Activated T-cell treated with anti-CD3 and anti-CD28 coated beads for 4 hours (primary cell): ENCODE data around the gene BMF.
A peak's percentile ranks its signal among the peaks of the same experiment; 100 is the strongest.

ENCODE experiments used
- DNase-seq: peaks from one replicate; pipeline ENCODE4 v3.0.0-alpha.2; 2020

The BMF gene

DNA sequence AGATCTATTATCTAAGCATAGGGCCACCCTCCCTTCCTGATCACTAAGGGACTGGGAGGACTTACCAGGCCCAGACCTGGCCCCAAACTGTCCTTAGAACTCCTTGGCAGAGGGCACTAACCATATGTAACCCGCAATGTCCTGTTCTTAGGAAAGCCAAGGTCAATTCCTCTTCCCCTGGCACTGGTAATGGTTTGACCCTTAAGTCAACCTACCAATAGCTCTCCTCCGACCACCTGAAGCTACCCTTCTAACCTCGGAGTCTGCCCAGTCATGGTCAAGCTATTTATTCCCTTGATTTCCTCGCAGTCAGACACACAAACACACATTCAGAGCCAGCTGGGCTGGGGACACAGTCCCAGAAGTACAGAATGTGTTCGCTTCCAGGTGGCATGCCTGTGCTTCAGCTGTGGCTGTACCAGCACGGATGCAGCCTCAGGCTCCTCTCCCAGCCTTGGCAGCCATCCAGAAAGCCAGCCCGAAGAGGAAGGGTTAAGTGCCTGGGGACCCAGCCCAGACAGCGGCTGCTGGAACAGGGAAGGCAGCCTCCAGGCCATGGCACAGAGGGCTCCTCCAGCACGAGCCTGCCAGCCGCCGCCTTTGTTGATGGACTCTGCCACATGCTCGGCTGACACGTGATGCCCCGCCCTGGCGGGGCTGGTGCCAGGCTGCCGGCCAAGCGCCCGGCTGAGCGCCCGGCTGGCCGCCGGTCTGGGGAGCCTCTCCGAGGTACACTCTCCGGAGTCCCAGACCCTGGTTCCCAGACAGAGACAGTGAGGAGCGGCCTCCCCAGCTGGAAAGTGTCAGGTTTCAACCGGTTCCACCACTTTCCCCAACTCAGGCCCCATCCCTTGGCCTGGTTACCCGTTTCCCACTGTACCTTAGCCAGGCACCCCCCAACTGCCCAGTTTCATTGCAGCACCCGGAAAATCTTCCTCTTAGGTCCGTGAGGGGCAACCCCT is 5.5 kb downstream of the BMF start:
- DNase-seq, result no peak

DNA sequence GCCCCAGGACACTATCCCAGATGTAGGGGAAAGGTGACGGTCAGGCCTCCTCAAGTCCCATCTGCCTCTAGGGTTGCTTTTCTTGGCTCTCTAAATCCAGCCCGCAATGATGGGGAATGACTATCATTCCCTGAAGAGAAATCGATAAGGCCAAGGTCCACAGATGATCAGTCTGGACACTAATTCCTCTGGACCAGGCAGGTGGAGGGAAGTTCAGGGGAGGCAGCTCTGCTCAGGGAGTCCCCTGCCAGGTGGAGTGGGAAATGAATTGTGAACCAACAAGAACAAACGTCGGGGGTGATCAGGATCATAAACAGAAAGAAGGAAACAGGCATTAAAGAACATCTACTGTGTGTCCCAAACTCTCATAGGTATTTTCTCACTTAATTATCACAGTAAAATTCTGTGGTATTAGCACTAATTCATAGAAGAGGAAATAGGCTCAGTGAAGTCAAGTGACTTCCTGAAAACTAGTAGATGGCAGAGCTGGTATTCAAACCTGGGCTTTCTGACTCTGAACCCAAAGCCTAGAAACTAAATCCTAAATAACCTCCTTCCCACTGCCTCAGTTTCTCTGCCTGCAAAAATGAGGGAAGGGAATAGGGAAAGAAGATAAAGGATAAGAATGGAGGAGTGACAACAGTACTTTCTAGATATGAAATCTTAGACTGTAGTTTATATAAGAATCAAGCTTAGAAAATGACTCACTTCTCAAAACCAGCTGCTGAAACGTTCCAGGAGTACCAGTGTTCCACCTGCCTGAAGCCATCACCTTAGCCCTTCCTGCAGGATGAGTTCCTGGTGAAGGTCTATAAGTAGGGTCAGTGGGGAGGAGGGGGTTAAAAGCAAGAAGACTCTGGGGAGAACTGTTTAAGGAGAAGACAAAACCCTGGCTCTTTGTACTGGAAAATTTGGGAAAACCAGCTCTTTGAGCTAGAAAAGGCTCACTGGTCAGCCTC is 7.5 kb downstream of the BMF start:
- DNase-seq, result no peak

DNA sequence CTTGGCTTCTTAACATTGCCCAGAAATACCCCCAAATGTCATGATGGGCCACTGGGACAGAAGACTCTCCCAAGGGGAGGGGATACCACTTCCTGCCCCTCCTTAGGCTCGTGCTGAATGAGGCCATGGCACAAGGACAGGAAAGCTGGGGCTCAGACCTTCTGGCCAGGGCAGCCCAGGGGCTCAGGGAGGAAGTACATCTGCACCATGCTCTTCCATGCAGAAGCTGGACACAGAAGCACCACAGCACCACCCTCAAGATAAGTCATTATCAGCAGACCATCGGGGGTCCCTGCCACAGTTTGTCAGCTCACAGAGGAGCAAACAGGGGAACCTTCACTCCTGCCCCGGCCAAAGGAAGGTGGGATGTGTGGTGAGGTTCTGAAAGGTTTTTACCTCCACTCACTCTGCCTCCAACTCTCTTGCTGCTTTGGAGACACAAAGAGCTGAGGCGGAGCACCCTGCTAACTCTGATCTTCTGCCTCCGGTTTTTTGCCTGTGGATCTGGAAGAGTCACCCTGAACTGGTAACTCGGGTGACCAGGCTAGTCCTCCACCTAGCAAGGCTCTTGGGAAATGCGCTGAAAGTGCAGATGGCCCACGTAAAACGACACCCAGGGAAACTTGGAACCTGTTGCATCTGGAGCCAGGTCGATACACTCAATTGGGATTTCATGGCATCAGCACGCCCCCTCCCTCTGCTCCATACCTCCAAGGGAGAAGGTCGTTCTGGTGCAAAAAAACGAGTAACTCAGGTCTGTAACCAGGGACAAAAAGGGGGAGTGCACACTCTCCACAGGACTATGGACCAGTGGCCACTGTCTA is 8.3 kb downstream of the BMF start:
- DNase-seq, result no peak

DNA sequence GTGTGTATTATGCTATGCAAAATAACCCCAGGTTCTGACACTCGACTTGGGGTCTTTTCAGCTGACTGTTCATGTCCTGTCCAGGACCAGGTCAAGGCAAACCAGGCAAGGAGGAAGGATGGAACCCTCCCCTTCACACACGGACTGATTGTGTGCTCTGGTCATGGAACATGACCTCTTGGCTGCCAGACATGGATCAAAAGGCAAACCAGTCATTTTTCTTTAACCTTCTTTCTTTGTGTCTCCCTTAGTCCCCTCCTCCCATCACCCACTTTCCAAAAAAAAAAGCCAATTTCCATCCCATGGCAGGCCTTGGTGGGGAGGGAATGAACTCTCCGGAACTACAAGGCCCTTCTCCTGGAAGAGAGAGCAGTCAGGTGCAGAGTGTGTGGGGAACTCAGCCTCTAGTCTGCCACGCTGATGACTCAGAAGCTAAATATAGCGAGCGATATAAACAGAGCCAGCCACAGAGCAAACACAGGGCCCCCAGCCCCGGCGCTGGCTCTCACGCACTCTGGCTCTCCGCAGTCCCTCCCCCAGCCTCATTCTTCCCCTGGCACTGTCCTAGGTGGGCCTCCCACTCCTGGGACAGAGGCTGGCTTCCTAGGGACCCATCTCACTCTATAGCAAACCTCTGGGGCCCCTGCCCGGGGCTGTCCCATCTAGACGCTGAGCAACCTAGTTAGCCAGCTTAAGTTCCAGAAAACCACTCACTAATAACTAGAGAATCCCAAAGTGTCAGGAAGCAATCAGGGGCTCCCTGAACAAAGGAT is 10.0 kb downstream of the BMF start:
- DNase-seq, result peak; percentile 46

DNA sequence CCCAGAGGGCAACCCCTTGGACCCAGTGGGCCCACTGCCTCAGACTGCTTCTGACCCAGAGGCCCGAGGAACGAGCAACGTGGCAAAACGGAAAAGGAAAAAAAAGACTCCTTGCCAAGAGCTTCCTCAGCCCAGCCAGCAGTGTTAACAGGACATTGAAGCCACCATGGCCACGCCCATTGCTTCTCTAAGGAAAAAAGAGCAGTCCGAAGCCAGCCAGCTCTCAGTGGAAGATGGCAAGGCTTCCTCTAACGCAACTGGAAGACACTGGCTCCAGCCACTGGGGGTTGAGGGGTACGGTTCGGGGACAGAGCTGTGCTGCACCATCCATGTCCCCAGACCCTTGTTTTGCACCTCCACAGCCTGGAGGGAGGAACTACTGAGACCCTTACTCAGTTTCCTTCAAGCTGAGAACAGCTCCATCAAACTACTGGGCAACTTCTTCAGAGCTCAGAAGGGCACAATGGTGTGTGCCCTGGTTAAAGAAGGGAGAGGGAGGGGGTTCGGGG is 10.7 kb downstream of the BMF start:
- DNase-seq, result no peak

DNA sequence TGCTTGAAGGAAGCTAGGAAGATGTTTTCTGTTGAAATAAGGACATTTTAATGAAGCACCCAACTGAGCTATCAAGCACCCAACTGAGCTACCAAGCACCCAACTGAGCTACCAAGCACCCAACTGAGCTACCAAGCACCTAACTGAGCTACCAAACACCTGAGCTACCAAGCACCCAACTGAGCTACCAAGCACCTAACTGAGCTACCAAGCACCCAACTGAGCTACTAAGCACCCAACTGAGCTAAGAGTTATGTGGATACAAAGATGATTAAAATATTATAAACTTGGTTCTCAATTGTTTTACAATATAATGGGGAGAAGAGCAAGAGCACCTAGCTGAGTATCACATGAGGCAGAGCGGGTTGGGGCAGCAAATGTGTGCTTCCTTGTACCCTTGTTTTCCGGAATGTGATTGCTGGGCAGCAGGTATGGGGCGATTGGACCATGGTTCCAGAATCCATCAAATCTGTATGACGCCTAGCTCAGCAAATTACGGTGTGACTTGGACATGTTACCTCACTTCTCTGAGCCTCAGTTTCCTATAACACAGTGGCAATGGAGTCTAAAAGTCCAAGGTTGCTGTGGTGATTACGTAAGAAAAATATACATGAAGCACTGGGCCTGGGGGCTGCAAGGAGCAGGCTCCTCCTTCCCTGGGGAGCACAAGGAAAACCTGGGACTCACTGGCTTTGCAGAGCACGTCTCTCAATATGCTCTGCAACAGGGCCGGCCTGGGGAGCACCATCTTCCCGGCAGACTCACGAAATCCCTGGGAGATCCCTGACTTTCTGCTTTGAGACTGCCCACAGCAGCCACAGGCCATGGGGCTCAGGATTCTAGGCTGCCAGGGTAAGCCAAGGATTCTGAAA is 11.3 kb downstream of the BMF start:
- DNase-seq, result no peak

DNA sequence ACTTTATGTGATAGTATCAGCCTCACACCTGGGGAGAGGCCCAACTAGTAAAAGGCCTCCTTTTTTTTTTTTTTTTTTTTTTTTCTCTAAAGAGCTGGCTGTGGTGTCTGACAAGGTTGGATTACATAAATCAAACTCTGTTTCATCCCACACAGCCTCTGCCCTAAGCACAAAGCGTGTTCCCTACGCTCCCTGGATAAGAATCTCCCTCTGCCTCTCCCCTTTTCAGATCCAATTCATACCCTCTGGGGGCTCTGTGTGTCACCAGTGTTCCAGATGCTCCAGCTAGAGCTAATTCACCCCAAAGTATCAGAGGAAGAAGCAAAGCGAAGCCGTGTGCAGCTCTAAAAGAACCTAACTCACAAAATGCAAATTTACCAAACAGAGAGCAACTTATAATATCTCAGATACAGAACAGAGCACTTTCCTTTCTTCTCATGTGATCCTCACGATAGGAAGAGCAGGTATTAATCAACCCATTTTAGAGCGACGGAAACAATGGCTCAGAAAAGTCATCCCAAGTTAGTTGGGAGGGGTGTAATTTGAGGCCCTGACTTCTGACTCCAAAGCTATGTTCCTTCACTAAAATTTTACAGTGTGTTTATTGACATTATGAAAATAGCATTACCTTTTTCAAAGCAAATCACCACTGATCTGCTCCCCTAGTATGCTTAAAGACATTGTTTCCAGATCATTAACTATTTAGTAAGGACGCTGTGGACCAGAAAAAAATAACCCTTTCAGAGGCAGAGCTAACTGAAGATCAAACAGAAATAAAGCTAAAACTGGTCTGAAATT is 12.4 kb downstream of the BMF start:
- DNase-seq, result no peak

DNA sequence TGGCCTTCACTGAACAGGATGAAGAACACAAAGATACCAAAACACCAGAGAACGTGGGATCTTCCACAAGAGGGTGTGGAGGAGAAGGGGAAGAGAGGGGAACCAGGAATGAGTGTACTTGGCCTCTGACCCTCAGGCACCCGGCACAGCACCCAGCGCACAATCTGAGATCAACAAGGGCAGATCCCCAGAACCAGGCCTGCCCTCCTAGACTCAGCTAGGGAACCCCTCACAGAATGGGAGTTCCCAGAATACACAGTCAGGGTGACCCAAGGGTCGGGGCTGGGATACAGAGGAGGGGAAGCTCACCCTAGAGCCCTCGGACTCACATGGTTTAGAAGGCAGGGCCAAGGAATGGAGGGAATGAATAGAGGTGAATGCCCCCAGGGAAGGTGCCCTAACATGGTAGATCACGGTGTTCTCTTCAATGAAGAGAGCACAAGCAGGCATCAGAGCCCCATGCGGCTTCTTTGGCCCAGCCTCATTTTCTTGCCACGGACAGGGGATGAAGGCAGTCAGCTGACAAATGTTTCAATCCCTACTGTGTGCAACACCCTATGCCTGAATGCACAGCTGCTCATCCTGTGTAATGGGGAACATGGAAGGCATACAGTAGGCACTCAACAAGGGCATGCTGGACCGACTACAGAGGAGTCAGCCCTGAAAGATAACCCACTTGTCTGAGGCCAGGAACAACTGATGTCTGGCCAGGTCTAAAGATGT is 13.1 kb downstream of the BMF start:
- DNase-seq, result no peak

DNA sequence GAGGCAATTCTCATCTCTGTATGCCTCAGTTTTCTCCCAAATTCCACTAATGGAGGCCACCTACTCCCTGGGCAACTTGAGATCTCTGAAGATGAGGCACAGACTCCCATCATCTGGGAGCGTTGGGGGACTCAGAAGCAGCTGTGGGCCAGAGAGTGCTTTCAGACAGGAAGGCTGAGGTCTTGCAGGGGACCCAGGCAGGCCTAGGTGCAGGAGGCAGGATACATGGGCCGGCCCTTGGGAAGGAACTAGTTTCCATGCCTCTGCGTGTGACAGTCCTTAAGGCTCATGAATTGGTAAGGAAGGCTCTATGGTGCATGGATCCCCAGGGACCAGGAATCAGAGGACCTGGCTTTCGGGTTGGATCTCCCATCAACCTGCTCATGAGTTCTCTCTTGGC is 14.5 kb downstream of the BMF start:
- DNase-seq, result no peak

DNA sequence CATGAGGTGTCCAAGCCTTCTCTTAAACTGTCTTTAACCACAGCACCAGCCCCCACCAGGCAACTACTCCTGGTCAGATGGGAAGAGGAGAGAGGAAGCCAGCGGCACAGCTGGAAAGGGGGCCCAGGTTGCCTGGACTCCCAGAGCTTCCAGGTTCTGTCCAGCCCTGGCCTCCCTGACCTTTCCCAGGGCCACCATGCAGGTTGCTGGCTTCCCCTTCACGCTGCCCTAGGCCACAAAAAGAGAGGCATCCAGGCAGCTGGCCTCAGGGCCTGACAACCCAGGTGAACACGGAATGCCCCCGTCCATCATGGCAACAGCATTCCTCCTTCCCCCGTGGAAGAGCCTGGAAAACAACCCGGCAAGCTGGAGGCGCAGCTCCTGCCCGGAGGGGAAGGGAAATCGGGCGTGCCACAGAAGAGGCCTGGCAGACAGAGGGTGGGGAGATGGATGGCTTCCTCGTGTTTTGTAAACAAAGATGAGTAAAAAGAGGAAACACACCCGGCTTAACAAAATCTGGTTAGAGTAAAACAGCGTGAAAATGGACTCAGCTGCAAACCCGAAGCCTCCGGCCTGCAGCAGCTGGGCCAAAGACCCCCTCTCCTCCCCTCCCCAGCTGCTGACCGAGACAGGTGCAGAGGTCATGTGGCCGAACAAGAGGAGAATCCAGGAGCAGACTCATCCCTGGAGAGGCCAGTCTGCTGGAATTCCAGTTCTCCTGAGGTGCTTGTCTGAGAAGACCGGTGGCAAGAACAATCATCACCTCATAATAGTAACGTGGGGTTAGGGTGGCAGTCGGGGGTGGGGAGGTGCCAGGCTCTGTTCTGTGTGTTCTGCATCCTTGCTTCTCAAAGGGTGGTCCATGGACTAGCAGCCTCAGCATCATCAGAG is 15.5 kb downstream of the BMF start:
- DNase-seq, result no peak

DNA sequence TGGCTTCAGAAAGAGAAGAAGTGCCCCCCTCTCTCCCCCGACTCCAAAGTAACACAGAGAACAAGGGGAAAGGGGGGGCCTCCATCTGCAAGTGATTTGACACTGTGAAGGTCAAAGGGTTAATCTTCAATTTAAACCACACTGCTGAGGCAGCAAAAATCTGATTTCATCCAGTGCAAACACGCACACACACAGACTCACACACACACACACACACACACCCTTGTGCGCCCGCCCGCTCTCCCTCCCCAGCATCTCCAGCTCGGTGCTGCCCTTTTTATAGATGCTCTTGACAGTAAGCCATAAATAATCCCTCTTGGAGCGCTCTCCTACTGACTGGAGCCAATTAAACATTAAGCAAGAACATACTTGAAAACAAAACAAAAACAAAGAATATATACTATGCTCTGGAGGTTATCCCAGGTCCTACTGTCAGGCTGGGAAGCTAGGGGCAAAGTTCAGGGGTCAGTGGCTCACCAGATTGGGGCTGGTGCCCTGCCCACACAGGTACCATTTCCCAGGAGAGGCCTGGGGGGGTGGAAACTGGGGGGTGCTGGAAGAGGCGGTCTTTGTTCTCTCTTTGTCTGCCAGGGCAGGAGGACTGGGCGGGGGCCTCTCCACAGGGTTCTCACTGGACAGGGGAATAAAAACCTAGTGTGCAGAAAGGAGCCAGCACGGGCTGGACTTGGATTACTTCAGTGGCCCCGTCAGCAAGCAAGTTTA is 16.3 kb downstream of the BMF start:
- no peak for DNase-seq

DNA sequence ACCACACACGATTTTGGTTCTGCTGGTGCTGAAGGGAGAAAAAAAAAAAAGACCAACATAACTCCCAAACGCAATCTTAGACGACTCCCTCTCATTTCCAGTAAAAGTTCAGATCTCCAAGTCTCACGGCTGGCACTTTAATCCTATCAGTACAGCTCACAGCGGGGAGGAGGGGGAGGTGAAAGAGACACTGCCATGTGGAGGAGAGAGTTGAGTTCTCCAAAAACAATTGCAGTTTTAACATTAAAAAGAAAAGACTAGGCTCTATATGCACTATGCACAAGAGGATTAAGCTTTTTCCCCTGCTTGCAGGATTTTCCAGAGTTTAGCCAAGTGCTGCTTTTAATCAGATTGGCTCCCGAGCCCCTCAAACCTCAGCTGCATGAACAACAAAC is 16.8 kb downstream of the BMF start:
- DNase-seq, result no peak

DNA sequence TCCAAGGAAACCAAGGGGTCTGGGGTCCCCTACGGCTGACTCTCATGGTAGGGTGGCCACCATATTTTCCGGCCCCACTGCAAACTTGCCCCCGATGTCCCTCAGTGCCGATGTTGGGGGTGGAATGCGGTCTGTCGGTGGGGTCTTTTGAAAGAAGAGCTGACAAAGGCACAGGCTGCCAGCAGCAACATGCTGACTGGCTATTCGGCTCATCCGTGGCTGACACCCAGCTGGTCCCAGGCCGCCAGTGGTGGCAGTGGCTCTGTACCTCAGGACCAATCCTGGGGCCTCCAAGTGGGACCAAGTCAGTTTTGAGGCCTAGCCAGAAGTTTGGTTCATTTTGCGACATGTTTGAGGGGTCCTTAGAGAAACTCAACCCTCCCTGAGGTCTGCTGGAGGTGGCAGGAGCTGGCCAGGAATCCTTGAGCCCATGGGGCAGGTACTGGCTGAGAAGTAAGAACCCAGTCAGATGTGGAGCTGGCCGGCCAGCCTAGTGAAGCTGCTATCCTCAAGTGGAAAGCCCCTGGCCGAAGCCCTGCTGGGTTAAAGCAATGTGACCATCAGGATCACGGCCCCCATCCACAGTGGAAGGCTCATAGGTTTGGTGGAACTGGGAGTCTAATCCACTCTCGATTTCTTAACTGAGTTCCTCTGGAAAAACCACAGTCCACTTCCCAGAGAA is 17.8 kb downstream of the BMF start:
- no peak for DNase-seq

DNA sequence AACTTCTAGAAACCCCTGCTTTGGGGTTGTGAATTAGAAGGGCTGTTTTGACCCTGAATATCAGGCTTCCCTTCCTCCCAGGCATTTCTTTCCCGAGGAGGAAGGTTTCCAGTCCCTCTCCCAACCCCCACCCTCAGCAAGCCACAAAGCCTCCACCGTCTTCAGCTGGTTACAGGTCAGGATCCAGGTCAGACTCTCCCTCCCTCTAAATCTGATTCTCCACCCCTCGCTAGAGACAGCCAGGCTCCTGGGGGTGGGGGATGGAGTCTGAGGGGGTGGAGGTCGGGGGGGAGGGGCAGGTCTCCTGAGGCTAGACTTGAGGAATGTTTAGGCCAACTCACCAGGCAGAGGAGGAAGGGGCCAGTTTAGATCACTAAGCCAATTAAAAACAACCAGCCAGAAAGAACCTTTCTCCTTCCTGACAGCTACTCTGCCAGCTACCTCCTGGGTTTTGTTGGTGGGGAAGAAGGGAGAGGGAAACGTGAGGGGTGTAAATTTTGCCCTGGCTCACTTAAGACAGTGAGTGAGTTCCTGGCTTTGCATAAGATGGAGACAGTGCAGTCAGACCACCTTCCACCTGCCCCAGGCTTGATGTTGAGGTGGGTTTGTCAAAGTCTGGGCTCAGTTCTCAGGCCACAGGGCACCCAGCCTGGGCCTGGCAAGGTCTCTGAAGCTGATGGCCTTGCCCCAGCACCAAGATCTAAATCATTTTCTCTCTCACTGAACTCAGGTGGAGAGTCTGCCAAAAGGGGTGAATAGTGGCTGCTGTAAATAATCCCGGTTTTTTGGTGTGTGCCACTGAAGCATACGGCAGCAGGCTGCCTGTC is 19.5 kb downstream of the BMF start:
- no peak for DNase-seq

DNA sequence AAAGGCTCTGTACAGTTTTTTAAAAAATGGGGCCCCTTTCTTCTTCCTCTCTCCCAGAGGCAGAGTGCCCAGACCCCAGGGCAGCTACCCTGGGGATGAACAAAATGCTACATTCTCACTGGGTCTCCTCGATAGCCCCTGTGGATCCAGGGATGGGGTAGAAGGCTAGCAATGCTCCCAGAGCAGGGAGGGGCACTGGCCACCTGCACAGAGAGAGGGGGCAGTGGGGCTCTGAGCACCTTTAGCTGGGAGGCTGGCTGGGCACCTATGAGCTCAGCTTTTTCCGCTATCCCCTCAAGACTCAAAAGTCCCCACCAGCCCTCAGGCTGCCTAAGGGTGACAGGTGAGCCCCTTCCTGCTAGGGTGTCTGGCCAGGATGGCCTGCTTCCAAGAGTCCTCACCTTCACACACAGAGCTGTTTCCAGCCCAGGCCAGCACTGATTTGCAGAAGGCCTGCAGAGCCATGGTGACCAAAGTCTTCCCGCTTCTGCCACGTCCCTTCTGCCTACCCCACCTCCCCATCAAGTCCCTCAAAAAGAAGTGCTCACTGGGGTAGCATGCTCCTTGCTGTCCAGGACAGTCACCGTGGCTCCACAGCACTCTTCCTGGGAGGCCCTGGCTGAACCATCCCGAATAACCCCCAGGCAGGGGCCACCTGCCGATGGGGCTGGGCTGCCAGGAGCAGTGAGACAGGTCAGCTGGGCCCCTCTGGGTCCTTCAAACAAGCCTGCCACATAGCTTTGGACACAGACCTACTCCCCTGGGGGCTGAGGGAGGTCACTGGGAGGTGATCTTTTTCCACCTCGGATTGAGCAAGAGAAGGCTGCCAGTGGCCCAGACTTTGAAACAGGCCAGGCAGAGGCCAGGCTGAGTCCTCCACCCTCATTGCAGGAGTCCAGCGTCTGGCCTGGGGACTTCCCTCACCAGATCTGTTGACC is 20.4 kb downstream of the BMF start:
- DNase-seq, result no peak
